Kidney (tissue), 14 donors: ENCODE data around the gene FBN2. TPM values are rescaled to one million over a fixed set of nuclear protein-coding genes. Genes with fewer than 3 reads are reported as not detected.

ENCODE experiments used
- DNase-seq, 5 donors: peaks; one replicate each; pipeline ENCODE4 v3.0.0-alpha.2; 2013 to 2020
- FAIRE-seq: peaks from 2 replicates; lab custom pipeline; 2012; peaks lifted over from hg19 to GRCh38; lab: Jason Lieb, UNC
- H3K27ac ChIP-seq, 2 donors: one replicate each; pipeline ENCODE4 v1.7.0; 2013; ENCODE audit warnings: low read depth in 2 of 2, low read length in 2 of 2, inconsistent platforms in 1 of 2
- H3K27me3 ChIP-seq: one replicate; pipeline ENCODE4 v1.7.1; 2013; ENCODE audit warnings: low read length, inconsistent platforms; ENCODE audit not compliant: control insufficient read depth, insufficient read depth
- H3K36me3 ChIP-seq, 3 donors: one replicate each; pipeline versions ENCODE4 v1.7.0 to v1.7.1; 2013; ENCODE audit warnings: low read length in 3 of 3, control low read depth in 1 of 3, inconsistent platforms in 1 of 3; ENCODE audit not compliant: insufficient read depth in 3 of 3, control insufficient read depth in 2 of 3
- H3K4me1 ChIP-seq, 3 donors: one replicate each; pipeline versions ENCODE4 v1.7.0 to v1.7.1; 2013; ENCODE audit warnings: low read length in 3 of 3, inconsistent platforms in 1 of 3, low read depth in 1 of 3; ENCODE audit not compliant: control insufficient read depth in 2 of 3, insufficient read depth in 2 of 3
- H3K4me3 ChIP-seq, 3 donors: one replicate each; pipeline versions ENCODE4 v1.7.0 to v1.8.1; 2013; ENCODE audit warnings: low read length in 3 of 3, control low read depth in 1 of 3, inconsistent platforms in 1 of 3
- H3K9ac ChIP-seq, 3 donors: one replicate each; pipeline versions ENCODE4 v1.7.0 to v1.7.1; 2013; ENCODE audit warnings: low read length in 3 of 3, control low read depth in 1 of 3, inconsistent platforms in 1 of 3
- H3K9me3 ChIP-seq, 3 donors: one replicate each; pipeline versions ENCODE4 v1.7.0 to v1.7.1; 2013; ENCODE audit warnings: low read length in 3 of 3, control low read depth in 1 of 3, inconsistent platforms in 1 of 3; ENCODE audit not compliant: control insufficient read depth in 2 of 3, insufficient read depth in 1 of 3
- CTCF ChIP-seq: IDR thresholded peaks from 3 replicates; pipeline ENCODE4 v1.5.1; 2012; ENCODE audit warnings: mild to moderate bottlenecking, moderate library complexity, borderline replicate concordance; ENCODE audit not compliant: insufficient read depth; ENCODE audit errors: extremely low read depth
- intact Hi-C: fragments of 100-400 bp; cut with DNase I; formaldehyde crosslinking; loops from one replicate; pipeline ENCODE4 v1.11.1; 2022
- polyA plus RNA-seq: library from polyadenylated mRNA; stranded (reverse); fragments of 350-450 nt; fragmentation: Illumina TruSeq; extraction: RNeasy Lipid Tissue Mini Kit (QIAGEN cat#74804); gene quantifications from one replicate; pipeline ENCODE4 v1.2.3, GENCODE V29; 2014; ENCODE audit warnings: low read depth, low replicate concordance; ENCODE audit not compliant: insufficient read depth
- total RNA-seq: library from RNA; stranded (reverse); fragmentation: NEBNext Ultra II Directional; extraction: Animal tissue kit (Norgen Biotek cat#: 25700); gene quantifications from one replicate; pipeline ENCODE4 v1.2.1, GENCODE V29; 2021
- donor health status: control.
- donor health status: control.
- donor health status: control.
- donor health status: control.
- donor health status: control.
- donor health status: DM: yes; HTN: yes; CAD: no.
- donor health status: Normal renal cell carcinoma (clear cell type).

Gene FBN2
- total and polyA plus RNA-seq, 2 donors from 2014 or later = 0.11 to 1.0 TPM

- intact Hi-C loops = no loop called here
- H3K9ac ChIP-seq = no peak overlapping the region
- no peak overlapping the region for H3K27ac ChIP-seq
- no peak for TF ChIP-seq CTCF
- no peak overlapping the region for H3K4me3 ChIP-seq
- H3K36me3 ChIP-seq = peaks cover 0 to 5% (median 0%) of the 10 kb centered on the region in 3 donors
- no peak for FAIRE-seq
- H3K27me3 ChIP-seq = no peaks in the 10 kb centered on the region
- no peak for DNase-seq
- no peaks in the 10 kb centered on the region for H3K9me3 ChIP-seq
- H3K4me1 ChIP-seq = no peaks in the 10 kb centered on the region
These were observed 284.2 kb downstream of the FBN2 start for GRCh38 chr5:128253880-128254279.

- TF ChIP-seq CTCF = no peak
- FAIRE-seq (no peak), DNase-seq (no peak)
- Histone ChIP-seq H3K9me3 (no peaks in the 10 kb centered on the region), H3K9ac (no peak overlapping the region), H3K4me3 (no peak overlapping the region), H3K27me3 (no peaks in the 10 kb centered on the region), H3K36me3 (peaks cover 0 to under 1% (median 0%) of the 10 kb centered on the region in 3 donors), H3K4me1 (no peaks in the 10 kb centered on the region), H3K27ac (no peak overlapping the region)
- intact Hi-C loops = no loop called here
These were observed 284.9 kb downstream of the FBN2 start for GRCh38 chr5:128253161-128253560.

DNA sequence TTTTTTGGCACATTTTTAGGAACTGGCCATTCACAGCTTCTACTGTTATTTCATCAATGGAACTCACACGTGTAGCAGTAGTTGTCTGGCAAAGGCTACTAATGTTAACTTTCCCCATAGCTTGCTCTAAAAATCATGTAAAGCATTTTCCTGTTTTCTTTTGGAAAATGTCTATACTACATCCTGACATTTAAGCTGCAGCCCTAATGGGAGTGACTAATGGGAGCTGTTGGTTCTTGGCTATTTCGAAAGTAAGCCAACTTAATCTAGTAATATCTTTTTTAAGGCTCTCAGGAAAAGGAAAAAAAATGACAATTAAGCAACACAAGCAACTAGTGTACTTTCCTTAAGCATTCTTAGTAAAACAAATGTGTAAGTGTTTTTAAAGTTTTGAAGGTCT, 285.3 kb downstream of the FBN2 start:
- H3K9me3 ChIP-seq = no peaks in the 10 kb centered on the region
- H3K4me3 ChIP-seq = no peak overlapping the region
- no peak for TF ChIP-seq CTCF
- no peaks in the 10 kb centered on the region for H3K36me3 ChIP-seq
- DNase-seq (peak in 1 of 5 donors; percentile 26), FAIRE-seq (no peak)
- H3K27ac ChIP-seq = no peak overlapping the region
- no peaks in the 10 kb centered on the region for H3K27me3 ChIP-seq
- intact Hi-C loops = no loop called here
- no peaks in the 10 kb centered on the region for H3K4me1 ChIP-seq
- H3K9ac ChIP-seq = no peak overlapping the region

- Histone ChIP-seq H3K4me1 (no peaks in the 10 kb centered on the region), H3K27ac (no peak overlapping the region), H3K36me3 (no peaks in the 10 kb centered on the region), H3K4me3 (no peak overlapping the region), H3K9ac (no peak overlapping the region), H3K27me3 (no peaks in the 10 kb centered on the region), H3K9me3 (no peaks in the 10 kb centered on the region)
- DNase-seq = no peak
- intact Hi-C loops = no loop called here
- FAIRE-seq = no peak
- TF ChIP-seq CTCF = no peak
These were observed 285.8 kb downstream of the FBN2 start for GRCh38 chr5:128252196-128252595.
